ENCODE results near the gene TRIM63. TPM values are rescaled to one million over a fixed set of nuclear protein-coding genes. Genes with fewer than 3 reads are reported as not detected.

The TRIM63 gene
- total RNA-seq, 2 donors from 2014 or later: not detected

DNA sequence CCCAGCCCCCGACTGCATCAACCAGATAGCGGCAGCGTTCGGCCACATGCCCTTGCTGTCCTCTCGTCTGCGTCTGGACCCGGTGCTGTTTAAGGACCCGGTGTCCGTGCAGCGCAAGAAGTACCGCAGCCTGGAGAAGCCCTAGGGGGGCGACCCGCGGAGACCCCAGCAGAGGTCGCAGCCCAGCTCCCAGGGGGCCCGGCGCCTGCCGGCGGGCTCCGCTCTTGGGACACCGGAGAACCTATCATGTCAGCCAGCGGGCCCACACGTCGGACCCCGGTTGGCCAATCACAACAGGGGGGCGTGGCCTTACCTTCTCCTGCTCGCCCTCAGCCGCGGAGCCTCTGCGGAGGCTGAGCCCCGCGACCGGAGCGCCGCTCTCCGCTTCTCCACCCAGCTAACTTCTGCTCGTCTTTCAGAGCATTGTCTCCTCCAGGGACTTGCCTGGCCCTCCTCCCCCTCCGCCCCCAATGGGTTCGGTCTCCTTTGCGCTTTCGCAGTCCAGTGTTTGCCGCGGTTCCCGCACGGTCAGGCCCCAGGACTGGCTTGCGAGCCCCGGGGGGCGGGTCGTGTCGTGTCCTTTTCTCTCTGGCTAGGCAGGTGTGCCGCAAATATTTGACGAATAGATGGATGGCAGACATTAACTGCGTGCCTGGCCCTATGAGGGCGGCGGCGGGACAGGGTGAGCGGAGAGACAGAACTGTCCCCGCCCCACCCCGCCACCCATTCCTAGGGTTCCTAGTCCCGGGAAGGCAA lies 32.0 kb downstream of the TRIM63 start:
- TF ChIP-seq, protein P1, sequence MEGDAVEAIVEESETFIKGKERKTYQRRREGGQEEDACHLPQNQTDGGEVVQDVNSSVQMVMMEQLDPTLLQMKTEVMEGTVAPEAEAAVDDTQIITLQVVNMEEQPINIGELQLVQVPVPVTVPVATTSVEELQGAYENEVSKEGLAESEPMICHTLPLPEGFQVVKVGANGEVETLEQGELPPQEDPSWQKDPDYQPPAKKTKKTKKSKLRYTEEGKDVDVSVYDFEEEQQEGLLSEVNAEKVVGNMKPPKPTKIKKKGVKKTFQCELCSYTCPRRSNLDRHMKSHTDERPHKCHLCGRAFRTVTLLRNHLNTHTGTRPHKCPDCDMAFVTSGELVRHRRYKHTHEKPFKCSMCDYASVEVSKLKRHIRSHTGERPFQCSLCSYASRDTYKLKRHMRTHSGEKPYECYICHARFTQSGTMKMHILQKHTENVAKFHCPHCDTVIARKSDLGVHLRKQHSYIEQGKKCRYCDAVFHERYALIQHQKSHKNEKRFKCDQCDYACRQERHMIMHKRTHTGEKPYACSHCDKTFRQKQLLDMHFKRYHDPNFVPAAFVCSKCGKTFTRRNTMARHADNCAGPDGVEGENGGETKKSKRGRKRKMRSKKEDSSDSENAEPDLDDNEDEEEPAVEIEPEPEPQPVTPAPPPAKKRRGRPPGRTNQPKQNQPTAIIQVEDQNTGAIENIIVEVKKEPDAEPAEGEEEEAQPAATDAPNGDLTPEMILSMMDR (conservative IDR thresholded peaks at IDR 0.05): no peak
- Mint-ChIP-seq H3K4me1 (peaks cover 9% of the 10 kb centered on the region), H3K4me3 (peak overlapping the region; percentile 84), H3K27me3 (ENCODE audit: insufficient read depth) (peaks cover 49% of the 10 kb centered on the region), H3K27ac (peak overlapping the region; percentile 90), H3K9me3 (no peaks in the 10 kb centered on the region), H3K36me3 (ENCODE audit: low read depth) (no peaks in the 10 kb centered on the region)
- peak overlapping the region; percentile 91 for H3K4me3 ChIP-seq (ENCODE audit: low read length)
- H3K9ac ChIP-seq (ENCODE audit: extremely low read depth, low read length, poor library complexity, severe bottlenecking): peak overlapping the region; percentile 68
- no peaks in the 10 kb centered on the region for H3K36me3 ChIP-seq (ENCODE audit: control insufficient read depth, insufficient read depth, low read length)
- peak; percentile 98 for DNase-seq
- peaks cover 30% of the 10 kb centered on the region for H3K27me3 ChIP-seq (ENCODE audit: control insufficient read depth, insufficient read depth, low read length, poor library complexity, severe bottlenecking)
- no peaks in the 10 kb centered on the region for H3K9me3 ChIP-seq (ENCODE audit: control insufficient read depth, low read length)
- no peak overlapping the region for H3K27ac ChIP-seq (ENCODE audit: low read depth, low read length)
- H3K4me1 ChIP-seq (ENCODE audit: control insufficient read depth, insufficient read depth, low read length): no peaks in the 10 kb centered on the region
- WGBS, 2 experiments (ENCODE audit: insufficient coverage in 1 of 2, insufficient read length in 1 of 2): 1 to 2% methylated on average over 9 to 60 of the region's 60 CpGs

DNA sequence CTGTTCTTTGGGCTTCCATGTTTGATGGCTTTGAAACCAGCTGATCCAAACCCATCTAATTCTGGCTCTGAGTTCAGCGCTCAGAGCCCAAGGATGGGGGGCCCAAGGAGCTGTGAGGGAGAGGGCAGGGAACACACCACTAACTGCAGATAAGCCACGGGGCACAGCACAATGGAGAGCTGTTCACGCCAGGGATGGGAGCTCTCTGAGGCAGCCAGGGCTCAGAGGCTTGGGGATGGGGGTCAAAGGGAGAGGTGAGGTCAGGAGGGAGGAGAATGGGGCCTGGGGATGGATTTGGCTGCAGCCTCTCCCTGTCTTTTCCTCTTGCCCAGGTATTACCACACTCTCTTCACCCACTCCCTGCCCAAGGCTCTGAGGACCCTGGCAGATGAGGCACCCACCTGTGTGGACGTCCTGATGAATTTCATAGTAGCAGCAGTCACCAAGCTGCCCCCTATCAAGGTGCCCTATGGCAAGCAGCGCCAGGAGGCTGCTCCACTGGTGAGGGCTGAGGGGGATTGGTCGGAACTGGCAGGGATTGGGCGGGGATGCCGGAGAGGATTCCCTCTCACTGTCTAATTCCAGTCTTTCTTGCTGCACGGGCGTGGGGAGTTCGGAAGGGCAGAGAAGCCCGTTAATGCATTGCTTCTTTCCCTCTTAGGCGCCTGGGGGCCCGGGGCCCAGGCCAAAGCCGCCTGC lies 32.8 kb downstream of the TRIM63 start:
- H3K4me3 ChIP-seq (ENCODE audit: low read length): peak overlapping the region; percentile 91
- Mint-ChIP-seq H3K36me3 (ENCODE audit: low read depth) (no peaks in the 10 kb centered on the region), H3K9me3 (no peaks in the 10 kb centered on the region), H3K27me3 (ENCODE audit: insufficient read depth) (peaks cover 49% of the 10 kb centered on the region), H3K4me1 (peaks cover 9% of the 10 kb centered on the region), H3K27ac (no peak overlapping the region), H3K4me3 (peak overlapping the region; percentile 84)
- H3K27ac ChIP-seq (ENCODE audit: low read depth, low read length): no peak overlapping the region
- H3K4me1 ChIP-seq (ENCODE audit: control insufficient read depth, insufficient read depth, low read length): no peaks in the 10 kb centered on the region
- H3K9ac ChIP-seq (ENCODE audit: extremely low read depth, low read length, poor library complexity, severe bottlenecking): peak overlapping the region; percentile 2
- TF ChIP-seq, protein P1 (conservative IDR thresholded peaks at IDR 0.05): no peak
- WGBS, 2 experiments (ENCODE audit: insufficient coverage in 1 of 2, insufficient read length in 1 of 2): 17 to 27% methylated on average over 9 to 15 of the region's 15 CpGs
- peaks cover 30% of the 10 kb centered on the region for H3K27me3 ChIP-seq (ENCODE audit: control insufficient read depth, insufficient read depth, low read length, poor library complexity, severe bottlenecking)
- no peaks in the 10 kb centered on the region for H3K36me3 ChIP-seq (ENCODE audit: control insufficient read depth, insufficient read depth, low read length)
- DNase-seq: no peak
- no peaks in the 10 kb centered on the region for H3K9me3 ChIP-seq (ENCODE audit: control insufficient read depth, low read length)

GRCh38 chr1:26032656-26033357 lies 34.6 kb downstream of the TRIM63 start:
- Histone ChIP-seq H3K9ac (ENCODE audit: extremely low read depth, low read length, poor library complexity, severe bottlenecking) (no peak overlapping the region), H3K9me3 (ENCODE audit: control insufficient read depth, low read length) (no peaks in the 10 kb centered on the region), H3K27me3 (ENCODE audit: control insufficient read depth, insufficient read depth, low read length, poor library complexity, severe bottlenecking) (peaks cover 30% of the 10 kb centered on the region), H3K4me1 (ENCODE audit: control insufficient read depth, insufficient read depth, low read length) (no peaks in the 10 kb centered on the region), H3K36me3 (ENCODE audit: control insufficient read depth, insufficient read depth, low read length) (no peaks in the 10 kb centered on the region), H3K27ac (ENCODE audit: low read depth, low read length) (no peak overlapping the region), H3K4me3 (ENCODE audit: low read length) (no peak overlapping the region)
- TF ChIP-seq, protein P1 (conservative IDR thresholded peaks at IDR 0.05): no peak
- Mint-ChIP-seq H3K4me1 (peaks cover 9% of the 10 kb centered on the region), H3K9me3 (no peaks in the 10 kb centered on the region), H3K4me3 (no peak overlapping the region), H3K36me3 (ENCODE audit: low read depth) (no peaks in the 10 kb centered on the region), H3K27me3 (ENCODE audit: insufficient read depth) (peaks cover 46% of the 10 kb centered on the region), H3K27ac (no peak overlapping the region)
- WGBS, 2 experiments (ENCODE audit: insufficient coverage in 1 of 2, insufficient read length in 1 of 2): 91 to 93% methylated on average over 10 to 12 of the region's 12 CpGs
- no peak for DNase-seq

Measured in endodermal cell (in vitro differentiated cells).